Activated CD8-positive, alpha-beta memory T cell treated with anti-CD3 and anti-CD28 coated beads for 24 hours (primary cell): ENCODE measurements around the gene RTTN.

ENCODE experiments used
- DNase-seq: peaks from one replicate; pipeline ENCODE4 v3.0.0-alpha.2; 2020

Gene RTTN

GRCh38 chr18:70197026-70197425, 8.5 kb downstream of the RTTN start:
- no peak for DNase-seq

- no peak for DNase-seq
These were observed 9.5 kb downstream of the RTTN start for GRCh38 chr18:70195852-70196434.

- no peak for DNase-seq
These were observed 10.4 kb downstream of the RTTN start for GRCh38 chr18:70195014-70195614.

- DNase-seq: no peak
These were observed 11.1 kb downstream of the RTTN start for GRCh38 chr18:70194227-70194890.

- DNase-seq: no peak
These were observed 15.0 kb downstream of the RTTN start for GRCh38 chr18:70190529-70190928.

GRCh38 chr18:70188113-70188512, 17.4 kb downstream of the RTTN start:
- no peak for DNase-seq

GRCh38 chr18:70183441-70183840, 22.0 kb downstream of the RTTN start:
- DNase-seq: no peak

GRCh38 chr18:70182548-70182947, 22.9 kb downstream of the RTTN start:
- no peak for DNase-seq

- DNase-seq: no peak
These were observed 23.8 kb downstream of the RTTN start for GRCh38 chr18:70181725-70182124.

GRCh38 chr18:70181015-70181414, 24.5 kb downstream of the RTTN start:
- DNase-seq: no peak

GRCh38 chr18:70176537-70176936, 28.9 kb downstream of the RTTN start:
- DNase-seq: no peak

- DNase-seq: no peak
These were observed 30.3 kb downstream of the RTTN start for GRCh38 chr18:70175216-70175615.

- no peak for DNase-seq
These were observed 33.3 kb downstream of the RTTN start for GRCh38 chr18:70172225-70172624.

- no peak for DNase-seq
These were observed 35.7 kb downstream of the RTTN start for GRCh38 chr18:70169747-70170146.

- DNase-seq: no peak
These were observed 38.8 kb downstream of the RTTN start for GRCh38 chr18:70166668-70167067.

GRCh38 chr18:70165936-70166335, 39.6 kb downstream of the RTTN start:
- no peak for DNase-seq

- DNase-seq: no peak
These were observed 45.3 kb downstream of the RTTN start for GRCh38 chr18:70160073-70160678.

- DNase-seq: no peak
These were observed 46.3 kb downstream of the RTTN start for GRCh38 chr18:70158992-70159717.

GRCh38 chr18:70156886-70157285, 48.6 kb downstream of the RTTN start:
- no peak for DNase-seq

- DNase-seq: no peak
These were observed 50.8 kb downstream of the RTTN start for GRCh38 chr18:70154591-70155194.

- no peak for DNase-seq
These were observed 53.9 kb downstream of the RTTN start for GRCh38 chr18:70151614-70152013.

GRCh38 chr18:70149616-70150301, 55.7 kb downstream of the RTTN start:
- DNase-seq: no peak
